ENCODE measurements around the gene METTL3.

The METTL3 gene

DNA sequence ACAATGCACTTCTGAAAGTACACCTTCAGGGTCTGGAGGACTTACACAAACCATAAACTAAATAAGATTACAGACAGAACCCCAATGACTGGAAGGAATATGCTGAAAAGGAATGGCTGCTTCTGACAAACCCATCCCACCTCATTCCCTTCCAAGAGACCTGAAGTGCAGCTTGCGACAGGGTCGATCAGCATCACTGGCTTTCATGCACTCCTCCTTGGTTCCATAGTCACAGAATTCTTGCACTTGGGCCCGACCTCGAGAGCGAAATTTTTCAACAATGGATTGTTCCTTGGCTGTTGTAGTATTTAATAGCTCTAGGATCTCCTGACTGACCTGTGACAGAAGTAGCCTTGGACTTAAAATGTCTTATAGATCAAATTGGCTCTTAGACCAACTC lies 9.6 kb downstream of the METTL3 start:
- Histone ChIP-seq H3K9me3 (replicated peaks; ENCODE audit: low read length) (no peaks in the 10 kb centered on the region), H3K4me3 (ENCODE audit: low read length) (no peak overlapping the region), H3K27me3 (ENCODE audit: control insufficient read depth, insufficient read depth, low read length) (no peaks in the 10 kb centered on the region), H3K4me1 (ENCODE audit: control insufficient read depth, insufficient read depth, low read length) (no peaks in the 10 kb centered on the region), H3K9ac (ENCODE audit: low read depth, low read length) (no peak overlapping the region), H3K36me3 (ENCODE audit: insufficient read depth, low read length) (peaks cover 68% of the 10 kb centered on the region), H3K4me2 (ENCODE audit: low read length) (no peak overlapping the region)

DNA sequence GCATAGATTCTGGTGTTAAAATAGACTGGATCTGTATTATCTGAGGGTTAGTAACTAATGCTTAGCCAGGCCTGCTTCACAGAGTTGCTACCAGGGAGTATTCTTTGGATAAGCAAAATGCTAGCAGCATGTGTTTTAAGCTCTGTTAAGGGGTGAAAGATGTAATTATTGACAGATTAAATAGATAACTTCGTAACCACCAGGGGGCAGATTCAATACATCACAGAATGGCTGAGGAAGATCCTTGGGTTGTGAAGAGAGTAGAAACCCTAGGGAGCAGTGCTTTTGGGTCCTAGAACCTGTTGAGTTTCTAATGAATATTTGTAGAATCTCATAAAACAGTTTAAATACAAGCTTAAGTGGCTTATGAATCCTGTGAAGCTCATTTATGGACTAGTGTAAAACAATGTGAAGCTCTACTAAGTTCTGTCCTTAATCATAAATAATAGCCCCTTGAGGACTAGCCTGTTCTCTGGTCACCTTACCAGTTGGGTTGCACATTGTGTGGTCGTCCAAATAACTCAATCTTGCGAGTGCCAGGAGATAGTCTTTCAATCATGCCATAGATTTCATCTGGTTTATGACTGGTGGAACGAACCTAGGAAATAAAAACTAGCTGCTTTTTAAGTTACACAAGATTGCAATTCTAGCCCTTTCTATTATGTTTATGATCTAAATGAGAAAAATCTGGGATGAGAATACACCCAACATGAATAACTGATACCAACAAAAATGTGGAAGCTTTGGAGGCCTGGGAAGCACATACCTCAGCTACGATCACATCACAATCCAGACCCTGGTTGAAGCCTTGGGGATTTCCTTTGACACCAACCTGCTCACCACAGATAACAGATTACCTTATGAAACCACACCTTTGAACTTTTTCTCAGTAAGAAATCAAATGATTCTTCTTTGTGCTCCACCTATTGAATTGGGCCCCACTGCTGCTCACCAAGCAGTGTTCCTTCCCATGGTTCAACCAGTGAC lies 12.3 kb downstream of the METTL3 start:
- Histone ChIP-seq H3K9ac (ENCODE audit: low read depth, low read length) (no peak overlapping the region), H3K4me2 (ENCODE audit: low read length) (no peak overlapping the region), H3K4me3 (ENCODE audit: low read length) (no peak overlapping the region), H3K27me3 (ENCODE audit: control insufficient read depth, insufficient read depth, low read length) (no peaks in the 10 kb centered on the region), H3K9me3 (replicated peaks; ENCODE audit: low read length) (no peaks in the 10 kb centered on the region), H3K36me3 (ENCODE audit: insufficient read depth, low read length) (peaks cover 81% of the 10 kb centered on the region), H3K4me1 (ENCODE audit: control insufficient read depth, insufficient read depth, low read length) (no peaks in the 10 kb centered on the region)

DNA sequence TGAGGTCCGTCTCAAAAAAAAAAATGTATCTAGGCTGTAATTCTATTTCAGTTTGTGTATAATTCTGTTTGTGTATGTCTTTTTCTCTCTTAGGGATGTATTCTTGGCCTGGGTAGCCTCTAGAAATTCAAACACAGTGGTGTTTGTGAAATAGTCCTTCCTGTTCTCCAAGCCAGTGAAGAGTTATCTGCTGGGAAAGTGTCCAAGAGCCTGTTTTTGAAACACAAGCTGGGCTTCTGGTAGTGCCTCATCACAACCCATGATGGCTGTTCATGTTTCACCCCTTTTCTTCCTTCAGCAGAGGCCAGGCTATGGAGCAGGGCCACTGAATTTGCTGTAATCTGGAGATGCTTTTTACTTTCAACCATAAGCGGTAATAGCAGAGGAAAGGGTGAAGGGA lies 14.7 kb downstream of the METTL3 start:
- Histone ChIP-seq H3K27me3 (ENCODE audit: control insufficient read depth, insufficient read depth, low read length) (no peaks in the 10 kb centered on the region), H3K9me3 (replicated peaks; ENCODE audit: low read length) (no peaks in the 10 kb centered on the region), H3K4me2 (ENCODE audit: low read length) (no peak overlapping the region), H3K4me1 (ENCODE audit: control insufficient read depth, insufficient read depth, low read length) (no peaks in the 10 kb centered on the region), H3K4me3 (ENCODE audit: low read length) (no peak overlapping the region), H3K9ac (ENCODE audit: low read depth, low read length) (no peak overlapping the region), H3K36me3 (ENCODE audit: insufficient read depth, low read length) (peaks cover 71% of the 10 kb centered on the region)

DNA sequence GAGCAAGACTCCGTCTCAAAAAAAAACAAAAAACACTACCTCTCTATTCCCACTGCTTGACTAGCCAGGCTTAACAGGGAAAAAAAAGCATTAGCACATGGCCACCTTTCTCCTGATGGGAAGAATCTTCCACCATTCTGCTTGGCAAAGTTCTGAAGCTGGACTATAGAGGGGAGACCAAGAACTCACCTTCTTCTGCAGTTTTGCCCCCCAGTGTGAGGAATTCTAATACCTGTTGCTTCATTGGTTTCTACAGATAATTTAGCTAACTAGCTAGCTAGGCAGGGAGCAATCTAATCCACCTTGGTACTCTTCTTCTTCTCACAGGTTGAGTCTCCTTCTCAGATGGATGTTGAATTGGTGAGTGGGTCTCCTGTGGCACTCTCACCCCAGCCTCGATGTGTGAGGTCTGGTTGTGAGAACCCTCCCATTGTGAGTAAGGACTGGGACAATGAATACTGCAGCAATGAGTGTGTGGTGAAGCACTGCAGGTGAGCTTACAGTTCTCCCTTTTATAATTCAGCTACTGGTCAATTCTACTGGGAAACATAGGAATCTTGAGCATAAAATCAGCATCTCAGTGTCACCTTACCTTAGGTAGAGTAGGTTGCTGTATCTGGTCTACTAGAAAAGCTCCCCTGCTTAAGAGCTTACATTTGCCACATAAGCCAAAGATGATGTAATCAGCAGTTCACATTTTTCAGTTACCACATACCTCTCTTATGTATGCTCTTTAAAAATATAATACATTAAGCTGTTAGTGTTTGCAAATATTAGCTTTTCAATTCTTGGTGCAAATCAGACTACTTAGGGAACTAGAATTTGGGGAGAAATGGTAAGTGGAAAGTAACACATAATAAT lies 16.0 kb downstream of the METTL3 start:
- Histone ChIP-seq H3K27me3 (ENCODE audit: control insufficient read depth, insufficient read depth, low read length) (no peaks in the 10 kb centered on the region), H3K4me3 (ENCODE audit: low read length) (no peak overlapping the region), H3K4me1 (ENCODE audit: control insufficient read depth, insufficient read depth, low read length) (no peaks in the 10 kb centered on the region), H3K4me2 (ENCODE audit: low read length) (no peak overlapping the region), H3K9me3 (replicated peaks; ENCODE audit: low read length) (no peaks in the 10 kb centered on the region), H3K9ac (ENCODE audit: low read depth, low read length) (no peak overlapping the region), H3K36me3 (ENCODE audit: insufficient read depth, low read length) (peaks cover 62% of the 10 kb centered on the region)

GRCh38 chr14:21486640-21487087 lies 24.5 kb downstream of the METTL3 start:
- Histone ChIP-seq H3K9me3 (replicated peaks; ENCODE audit: low read length) (no peaks in the 10 kb centered on the region), H3K27me3 (ENCODE audit: control insufficient read depth, insufficient read depth, low read length) (no peaks in the 10 kb centered on the region), H3K9ac (ENCODE audit: low read depth, low read length) (no peak overlapping the region), H3K4me3 (ENCODE audit: low read length) (no peak overlapping the region), H3K4me2 (ENCODE audit: low read length) (no peak overlapping the region), H3K36me3 (ENCODE audit: insufficient read depth, low read length) (peaks cover 27% of the 10 kb centered on the region), H3K4me1 (ENCODE audit: control insufficient read depth, insufficient read depth, low read length) (no peaks in the 10 kb centered on the region)

DNA sequence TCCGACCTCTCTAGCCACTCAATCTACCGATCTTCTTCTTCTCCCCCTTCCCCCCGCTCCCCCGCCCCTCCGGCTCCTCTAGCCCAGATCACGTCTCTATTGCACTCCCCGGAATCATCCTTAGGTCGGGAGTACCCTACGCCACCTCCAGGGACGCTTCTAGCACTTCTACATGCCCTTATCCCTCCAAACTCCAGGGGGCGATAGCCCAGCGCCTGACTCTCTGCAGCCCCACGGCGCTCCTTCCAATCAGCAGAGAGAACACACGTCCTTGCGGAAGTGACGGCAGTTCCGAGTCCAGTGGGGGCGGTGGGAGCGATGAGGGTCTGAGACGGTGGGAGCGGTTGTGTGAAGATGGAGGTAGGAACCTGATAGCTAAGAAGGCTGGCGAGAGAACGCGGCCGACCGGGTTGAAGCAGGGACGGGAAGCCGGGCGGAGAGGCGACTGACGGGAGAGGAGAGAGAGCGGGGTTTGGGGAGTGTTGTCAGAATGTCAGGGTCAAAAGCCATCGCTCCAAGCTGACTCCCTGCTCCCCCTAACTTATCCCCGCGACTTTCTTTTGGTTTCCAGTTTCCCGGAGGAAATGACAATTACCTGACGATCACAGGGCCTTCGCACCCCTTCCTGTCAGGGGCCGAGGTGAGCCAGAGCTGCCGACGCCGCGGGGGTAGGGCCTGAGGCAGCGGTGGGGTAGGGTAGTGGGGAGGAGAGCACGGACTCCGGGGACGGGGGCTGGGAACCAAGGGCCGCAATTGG lies 34.0 kb downstream of the METTL3 start, which contains the start of the genes RAB2B and TOX4:
Gene RAB2B, minus strand, starts transcription at position 35 of the 757 bp plus-strand sequence. CDS start 87 bp downstream, outside the sequence.
Gene TOX4, plus strand, starts transcription at position 271 of the 757 bp plus-strand sequence. Its CDS starts 84 bp downstream, at position 355.
- H3K36me3 ChIP-seq (ENCODE audit: insufficient read depth, low read length), result peaks cover 13% of the 10 kb centered on the region
- H3K4me1 ChIP-seq (ENCODE audit: control insufficient read depth, insufficient read depth, low read length), result peaks cover 14% of the 10 kb centered on the region
- peak within 1 kb of the TSS; percentile 90 for H3K9ac ChIP-seq (ENCODE audit: low read depth, low read length)
- no peaks in the 10 kb centered on the region for H3K9me3 ChIP-seq (replicated peaks; ENCODE audit: low read length)
- H3K4me3 ChIP-seq (ENCODE audit: low read length), result peak within 1 kb of the TSS; percentile 79
- H3K27me3 ChIP-seq (ENCODE audit: control insufficient read depth, insufficient read depth, low read length), result no peaks in the 10 kb centered on the region
- H3K4me2 ChIP-seq (ENCODE audit: low read length), result peak within 1 kb of the TSS; percentile 98

- peak overlapping the region; percentile 89 for H3K4me2 ChIP-seq (ENCODE audit: low read length)
- peak overlapping the region; percentile 84 for H3K9ac ChIP-seq (ENCODE audit: low read depth, low read length)
- peaks cover 13% of the 10 kb centered on the region for H3K36me3 ChIP-seq (ENCODE audit: insufficient read depth, low read length)
- H3K9me3 ChIP-seq (replicated peaks; ENCODE audit: low read length), result no peaks in the 10 kb centered on the region
- peaks cover 14% of the 10 kb centered on the region for H3K4me1 ChIP-seq (ENCODE audit: control insufficient read depth, insufficient read depth, low read length)
- peak overlapping the region; percentile 79 for H3K4me3 ChIP-seq (ENCODE audit: low read length)
- H3K27me3 ChIP-seq (ENCODE audit: control insufficient read depth, insufficient read depth, low read length), result no peaks in the 10 kb centered on the region
Observed at GRCh38 chr14:21476523-21476924, 34.6 kb downstream of the METTL3 start.

DNA sequence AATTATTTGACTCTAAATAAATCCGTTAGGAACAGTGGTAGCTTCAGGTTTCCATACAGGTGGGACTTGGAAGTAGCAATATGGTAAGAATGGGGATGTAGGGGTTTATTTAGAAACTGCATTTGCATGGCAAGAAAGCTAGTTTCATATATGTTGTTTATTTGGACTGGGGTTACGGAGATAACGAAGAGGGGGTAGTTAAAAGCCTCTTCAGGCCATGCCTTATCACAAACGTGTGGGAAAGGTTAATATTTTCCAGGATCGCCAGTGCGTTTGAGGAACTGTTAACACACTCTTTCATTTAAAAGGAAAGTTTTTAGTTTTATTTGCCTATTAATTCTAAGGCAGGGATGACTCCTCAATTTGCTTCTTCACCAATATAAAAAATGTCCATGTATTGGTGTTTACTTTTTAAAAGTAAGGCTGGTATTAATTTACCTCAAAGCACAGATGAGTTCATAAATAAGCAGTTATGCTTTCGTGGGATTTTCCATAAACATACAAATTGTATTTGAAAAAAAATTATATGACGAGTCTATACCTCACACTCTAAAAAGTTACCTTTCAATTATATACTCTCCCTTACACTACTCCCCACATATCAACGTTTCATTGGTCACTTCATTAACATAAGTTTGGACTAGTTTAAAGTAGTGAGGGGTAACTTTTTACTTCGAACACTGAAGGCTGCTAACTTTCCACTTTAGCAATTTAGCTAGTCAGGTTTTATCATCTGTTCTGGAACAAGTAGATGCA lies 35.2 kb downstream of the METTL3 start:
- Histone ChIP-seq H3K9me3 (replicated peaks; ENCODE audit: low read length) (no peaks in the 10 kb centered on the region), H3K9ac (ENCODE audit: low read depth, low read length) (peak overlapping the region; percentile 84), H3K4me1 (ENCODE audit: control insufficient read depth, insufficient read depth, low read length) (peaks cover 14% of the 10 kb centered on the region), H3K4me2 (ENCODE audit: low read length) (peak overlapping the region; percentile 89), H3K4me3 (ENCODE audit: low read length) (peak overlapping the region; percentile 79), H3K36me3 (ENCODE audit: insufficient read depth, low read length) (peaks cover 13% of the 10 kb centered on the region), H3K27me3 (ENCODE audit: control insufficient read depth, insufficient read depth, low read length) (no peaks in the 10 kb centered on the region)

DNA sequence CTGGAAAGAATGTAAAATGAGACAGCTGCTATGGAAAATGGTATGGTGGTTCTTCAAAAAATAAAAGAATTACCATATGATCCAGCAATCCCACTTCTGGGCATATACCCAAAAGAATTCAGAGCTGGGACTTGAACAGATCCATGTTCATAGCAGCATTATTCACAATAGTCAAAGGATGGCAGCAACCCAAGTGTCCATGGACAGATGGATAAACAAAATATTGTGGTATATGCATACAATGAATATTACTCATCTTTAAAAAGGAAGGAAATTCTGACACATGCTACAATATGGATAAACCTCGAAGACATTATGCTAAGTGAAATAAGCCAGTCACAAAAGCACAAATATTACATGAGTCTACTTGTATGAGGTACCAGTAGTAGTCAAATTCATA lies 43.5 kb downstream of the METTL3 start:
- Histone ChIP-seq H3K9me3 (replicated peaks; ENCODE audit: low read length) (no peaks in the 10 kb centered on the region), H3K4me3 (ENCODE audit: low read length) (no peak overlapping the region), H3K27me3 (ENCODE audit: control insufficient read depth, insufficient read depth, low read length) (no peaks in the 10 kb centered on the region), H3K4me1 (ENCODE audit: control insufficient read depth, insufficient read depth, low read length) (peaks cover 12% of the 10 kb centered on the region), H3K9ac (ENCODE audit: low read depth, low read length) (peak overlapping the region; percentile 6), H3K4me2 (ENCODE audit: low read length) (no peak overlapping the region), H3K36me3 (ENCODE audit: insufficient read depth, low read length) (peaks cover 24% of the 10 kb centered on the region)

GRCh38 chr14:21455912-21456667 lies 55.0 kb downstream of the METTL3 start, which contains the start of gene CHD8:
Gene CHD8, minus strand, starts transcription at chr14:21456123. Its CDS starts 24,480 bp downstream, at chr14:21431643.
- Histone ChIP-seq H3K4me2 (ENCODE audit: low read length) (peak within 1 kb of the TSS; percentile 91), H3K27me3 (ENCODE audit: control insufficient read depth, insufficient read depth, low read length) (no peaks in the 10 kb centered on the region), H3K4me3 (ENCODE audit: low read length) (peak within 1 kb of the TSS; percentile 91), H3K9me3 (replicated peaks; ENCODE audit: low read length) (no peaks in the 10 kb centered on the region), H3K4me1 (ENCODE audit: control insufficient read depth, insufficient read depth, low read length) (peaks cover 9% of the 10 kb centered on the region), H3K36me3 (ENCODE audit: insufficient read depth, low read length) (peaks cover 14% of the 10 kb centered on the region), H3K9ac (ENCODE audit: low read depth, low read length) (peak within 1 kb of the TSS; percentile 94)

All from skeletal muscle satellite cell (primary cell).